PC-9 (cell line): ENCODE results near the gene PLPP3. TPM values are rescaled to one million over a fixed set of nuclear protein-coding genes. Genes with fewer than 3 reads are reported as not detected.

Source experiments
- BruUV-seq: library from RNA; stranded (reverse); fragments of 400-500 nt; replicated peaks from 2 replicates; lab custom pipeline; 2021; lab: Mats Ljungman, UMichigan
- CTCF ChIA-PET: fragments of 300-600 bp; sonication (Branson Sonifier 250); formaldehyde crosslinking; loops from one replicate; lab custom pipeline; 2022; ENCODE audit warnings: antibody characterized with exemption; lab: Charles Lee
- POLR2A ChIA-PET: fragments of 300-600 bp; sonication (Branson Sonifier 250); formaldehyde crosslinking; loops from one replicate; lab custom pipeline; 2022; ENCODE audit warnings: antibody characterized with exemption; ENCODE audit not compliant: unreplicated experiment; lab: Charles Lee
- DNase-seq, 2 experiments: peaks; one replicate each; pipeline versions ENCODE4 v3.0.0 to v3.0.0-alpha.2; 2015 to 2022; ENCODE audit warnings: mixed read lengths in 1 of 2
- H2AFZ ChIP-seq: fragments of 200-600 bp; sonication (generic); 2 replicates; pipeline ENCODE4 v1.8.1; 2017; ENCODE audit warnings: antibody characterized with exemption
- H3F3A ChIP-seq: fragments of 200-600 bp; sonication (generic); 2 replicates; pipeline ENCODE4 v1.8.1; 2017; ENCODE audit warnings: antibody characterized with exemption, mild to moderate bottlenecking, low read depth; ENCODE audit not compliant: insufficient read depth
- H3K27ac ChIP-seq: fragments of 200-600 bp; sonication (generic); 2 replicates; pipeline ENCODE4 v1.6.1; 2016; ENCODE audit warnings: mixed run types
- H3K27me3 ChIP-seq: fragments of 200-600 bp; sonication (generic); 2 replicates; pipeline ENCODE4 v1.6.1; 2016; ENCODE audit warnings: low read depth, mixed run types; ENCODE audit not compliant: insufficient read depth
- H3K36me3 ChIP-seq: fragments of 200-600 bp; sonication (generic); 2 replicates; pipeline ENCODE4 v1.6.1; 2016; ENCODE audit warnings: low read depth, mixed run types
- H3K4me1 ChIP-seq: fragments of 200-600 bp; sonication (generic); replicated peaks from 2 replicates; pipeline ENCODE4 v1.6.1; 2016; ENCODE audit warnings: mixed run types; ENCODE audit not compliant: insufficient read depth
- H3K4me2 ChIP-seq: fragments of 200-600 bp; sonication (generic); 2 replicates; pipeline ENCODE4 v1.6.1; 2017; ENCODE audit warnings: mixed run types
- H3K4me3 ChIP-seq: fragments of 200-600 bp; sonication (generic); 2 replicates; pipeline ENCODE4 v1.6.1; 2016; ENCODE audit warnings: mixed run types
- H3K79me2 ChIP-seq: fragments of 200-600 bp; sonication (generic); 2 replicates; pipeline ENCODE4 v1.6.1; 2017; ENCODE audit warnings: low read depth, mixed run types
- H3K9me2 ChIP-seq: fragments of 200-600 bp; sonication (generic); 2 replicates; pipeline ENCODE4 v1.8.1; 2017; ENCODE audit warnings: mild to moderate bottlenecking; ENCODE audit not compliant: insufficient read depth
- H3K9me3 ChIP-seq: fragments of 200-600 bp; sonication (generic); 2 replicates; pipeline ENCODE4 v1.8.1; 2016; ENCODE audit warnings: low read depth; ENCODE audit not compliant: insufficient read depth
- H4K20me1 ChIP-seq: fragments of 200-600 bp; sonication (generic); 2 replicates; pipeline ENCODE4 v1.8.1; 2017; ENCODE audit not compliant: insufficient read depth
- EZH2 ChIP-seq: fragments of 200-600 bp; sonication (generic); IDR thresholded peaks from 2 replicates; pipeline ENCODE4 v1.8.0; 2017; ENCODE audit warnings: antibody characterized with exemption, low read depth
- intact Hi-C: fragments of 100-400 bp; cut with micrococcal nuclease; formaldehyde crosslinking; loops from one replicate; pipeline ENCODE4 v1.10.0; 2022; ENCODE audit not compliant: unreplicated experiment
- total RNA-seq: library from RNA; stranded (reverse); gene quantifications from 2 replicates; pipeline ENCODE4 v1.2.3, GENCODE V29; 2021
- TF ChIP-seq, protein P1 (sequence below): fragments of 200-600 bp; sonication (generic); conservative IDR thresholded peaks from 2 replicates; pipeline ENCODE4 v1.6.1; 2017; ENCODE audit warnings: mixed run types, antibody characterized with exemption, mild to moderate bottlenecking, moderate library complexity

PLPP3 gene
- total RNA-seq, 1 experiment from 2014 or later = 22.4 TPM

DNA sequence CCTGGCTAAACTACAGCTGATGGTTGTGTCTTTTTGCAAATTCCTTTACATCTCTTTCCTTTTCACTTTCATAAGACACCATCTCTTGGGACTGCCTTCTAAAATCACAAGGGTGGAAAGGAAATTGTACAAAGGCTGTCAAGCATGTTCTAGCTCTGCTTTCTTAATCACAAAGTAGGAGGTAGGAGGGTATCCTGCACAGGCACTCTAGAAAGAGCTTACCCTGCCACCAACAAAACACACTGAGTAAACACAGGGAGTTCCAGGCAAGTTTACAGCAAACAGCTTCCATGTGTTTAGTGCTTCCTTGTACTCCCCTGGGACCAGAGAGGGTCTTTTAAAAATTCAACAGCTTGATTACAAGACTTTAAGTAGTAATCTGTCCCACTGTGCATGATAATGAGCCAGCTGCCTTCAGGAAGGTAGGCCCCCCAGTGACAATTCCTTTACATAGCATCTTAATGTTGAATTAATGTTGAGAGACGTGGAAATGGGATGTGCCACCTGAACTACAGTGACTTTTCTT is 2.4 kb downstream of the PLPP3 start:
- Histone ChIP-seq H3K9me3 (no peaks in the 10 kb centered on the region), H3K27ac (0 out of 2 replicates have a peak overlapping the region, but pooled peaks have one; percentile 57), H3K4me3 (peak overlapping the region; percentile 87), H3K79me2 (peaks cover 72% of the 10 kb centered on the region), H3K4me1 (peaks cover 59% of the 10 kb centered on the region), H4K20me1 (no peaks in the 10 kb centered on the region; the same call in 1 of the 2 replicates), H3F3A (peaks cover 15% of the 10 kb centered on the region; the same call in 1 of the 2 replicates), H3K9me2 (no peaks in the 10 kb centered on the region), H3K4me2 (peak overlapping the region; percentile 80), H3K36me3 (no peaks in the 10 kb centered on the region), H2AFZ (peak overlapping the region; percentile 14; the same call in 1 of the 2 replicates), H3K27me3 (no peaks in the 10 kb centered on the region)
- peak in 1 of 2 experiments; percentile 18 for DNase-seq
- no TSS peak for BruUV-seq
- intact Hi-C loops = loop anchor here (1.0 to 10.0 kb wide), 10 partner anchors 160 to 1292 kb away; no protein-coding TSS in a partner anchor
- TF ChIP-seq, protein P1, sequence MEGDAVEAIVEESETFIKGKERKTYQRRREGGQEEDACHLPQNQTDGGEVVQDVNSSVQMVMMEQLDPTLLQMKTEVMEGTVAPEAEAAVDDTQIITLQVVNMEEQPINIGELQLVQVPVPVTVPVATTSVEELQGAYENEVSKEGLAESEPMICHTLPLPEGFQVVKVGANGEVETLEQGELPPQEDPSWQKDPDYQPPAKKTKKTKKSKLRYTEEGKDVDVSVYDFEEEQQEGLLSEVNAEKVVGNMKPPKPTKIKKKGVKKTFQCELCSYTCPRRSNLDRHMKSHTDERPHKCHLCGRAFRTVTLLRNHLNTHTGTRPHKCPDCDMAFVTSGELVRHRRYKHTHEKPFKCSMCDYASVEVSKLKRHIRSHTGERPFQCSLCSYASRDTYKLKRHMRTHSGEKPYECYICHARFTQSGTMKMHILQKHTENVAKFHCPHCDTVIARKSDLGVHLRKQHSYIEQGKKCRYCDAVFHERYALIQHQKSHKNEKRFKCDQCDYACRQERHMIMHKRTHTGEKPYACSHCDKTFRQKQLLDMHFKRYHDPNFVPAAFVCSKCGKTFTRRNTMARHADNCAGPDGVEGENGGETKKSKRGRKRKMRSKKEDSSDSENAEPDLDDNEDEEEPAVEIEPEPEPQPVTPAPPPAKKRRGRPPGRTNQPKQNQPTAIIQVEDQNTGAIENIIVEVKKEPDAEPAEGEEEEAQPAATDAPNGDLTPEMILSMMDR = peak; percentile 61; the same call in 1 of the 2 replicates
- no peak for TF ChIP-seq EZH2
- ChIA-PET CTCF (interaction anchor here (0.6 to 1.2 kb wide), 5 partner anchors 16 to 1148 kb away, joined by 3 to 6 read pairs (median 3); no protein-coding TSS in a partner anchor), POLR2A (interaction anchor here (0.7 kb wide), 1 partner anchor 75 kb away, joined by 8 read pairs; no protein-coding TSS in a partner anchor)

DNA sequence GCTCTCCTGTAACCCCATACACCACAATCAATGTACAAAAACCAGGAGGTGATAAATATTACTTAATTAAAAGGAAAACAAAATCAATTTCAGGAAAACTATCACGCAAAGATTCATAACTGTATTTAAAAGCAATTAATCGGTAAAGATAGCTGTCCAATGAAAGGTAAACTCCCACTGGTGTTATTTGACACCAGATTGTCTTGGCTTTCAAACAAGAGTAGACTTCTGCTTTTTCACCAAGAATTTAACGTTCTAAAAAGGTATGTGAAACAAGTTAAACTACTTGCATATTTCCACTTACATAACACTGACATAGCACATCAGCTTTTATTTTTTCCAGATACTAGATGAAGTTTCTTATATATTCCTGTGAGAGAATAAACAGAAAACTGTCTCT is 3.5 kb downstream of the PLPP3 start:
- H3K4me2 ChIP-seq = peak overlapping the region; percentile 80
- no peaks in the 10 kb centered on the region for H3K27me3 ChIP-seq
- intact Hi-C loops = loop anchor here (2.0 to 10.0 kb wide), 8 partner anchors 159 to 1099 kb away; no protein-coding TSS in a partner anchor
- TF ChIP-seq, protein P1 = no peak
- no peak for TF ChIP-seq EZH2
- H3K9me2 ChIP-seq = no peaks in the 10 kb centered on the region
- H4K20me1 ChIP-seq = peaks cover 2% of the 10 kb centered on the region; the same call in 1 of the 2 replicates
- ChIA-PET CTCF (interaction anchor here (0.5 kb wide), 1 partner anchor 120 kb away, joined by 8 read pairs; no protein-coding TSS in a partner anchor), POLR2A (no interaction called here)
- H3F3A ChIP-seq = peaks cover 26% of the 10 kb centered on the region
- H3K4me1 ChIP-seq = peaks cover 68% of the 10 kb centered on the region
- no peaks in the 10 kb centered on the region for H3K36me3 ChIP-seq
- peak overlapping the region; percentile 87; the same call in 1 of the 2 replicates for H3K4me3 ChIP-seq
- no TSS peak for BruUV-seq
- DNase-seq = peak in 1 of 2 experiments; percentile 58
- H3K79me2 ChIP-seq = peaks cover 83% of the 10 kb centered on the region
- no peak overlapping the region; the same call in 1 of the 2 replicates for H3K27ac ChIP-seq
- no peak overlapping the region for H2AFZ ChIP-seq
- no peaks in the 10 kb centered on the region for H3K9me3 ChIP-seq

DNA sequence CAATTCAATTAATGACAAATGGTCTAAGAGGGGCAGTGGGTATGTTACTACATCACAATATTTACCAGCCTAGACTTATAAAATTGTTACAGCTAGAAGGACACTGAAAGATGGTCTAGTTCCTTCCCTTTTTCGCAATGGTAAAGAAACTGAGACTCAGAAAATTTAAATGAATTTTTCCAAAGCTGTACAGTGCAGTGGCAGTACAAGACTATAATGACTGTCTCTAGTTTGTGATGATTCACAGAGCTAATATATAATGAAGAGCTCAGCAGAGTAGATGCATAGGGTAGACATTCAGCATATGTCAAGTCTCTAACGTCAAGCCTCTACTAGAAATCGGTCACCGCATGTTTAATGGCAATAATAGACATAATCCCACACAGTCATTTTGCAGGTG is 4.6 kb downstream of the PLPP3 start:
- intact Hi-C loops = loop anchor here (5.0 to 10.0 kb wide), 7 partner anchors 157 to 1097 kb away; no protein-coding TSS in a partner anchor
- DNase-seq = no peak
- ChIA-PET CTCF (interaction anchor here (0.7 kb wide), 1 partner anchor 10 kb away, joined by 3 read pairs; no protein-coding TSS in a partner anchor), POLR2A (interaction anchor here (0.5 to 0.7 kb wide), 2 partner anchors 14 to 848 kb away, joined by 4 to 6 read pairs; no protein-coding TSS in a partner anchor)
- H3K9me2 ChIP-seq = no peaks in the 10 kb centered on the region
- no peak overlapping the region for H2AFZ ChIP-seq
- no TSS peak for BruUV-seq
- H3K4me2 ChIP-seq = peak overlapping the region; percentile 80
- H4K20me1 ChIP-seq = peaks cover 2% of the 10 kb centered on the region
- H3K27me3 ChIP-seq = no peaks in the 10 kb centered on the region
- H3K4me3 ChIP-seq = peak overlapping the region; percentile 87; the same call in 1 of the 2 replicates
- peaks cover 72% of the 10 kb centered on the region for H3K4me1 ChIP-seq
- H3F3A ChIP-seq = peaks cover 36% of the 10 kb centered on the region
- TF ChIP-seq EZH2 = no peak
- TF ChIP-seq, protein P1 = no peak
- H3K9me3 ChIP-seq = no peaks in the 10 kb centered on the region
- H3K79me2 ChIP-seq = peaks cover 93% of the 10 kb centered on the region
- no peak overlapping the region for H3K27ac ChIP-seq
- H3K36me3 ChIP-seq = no peaks in the 10 kb centered on the region
